ENCODE measurements around the gene BICD1. TPM values are rescaled to one million over a fixed set of nuclear protein-coding genes. Genes with fewer than 3 reads are reported as not detected.

The BICD1 gene
- total RNA-seq, 1 experiment from 2014 or later: 9.2 TPM

DNA sequence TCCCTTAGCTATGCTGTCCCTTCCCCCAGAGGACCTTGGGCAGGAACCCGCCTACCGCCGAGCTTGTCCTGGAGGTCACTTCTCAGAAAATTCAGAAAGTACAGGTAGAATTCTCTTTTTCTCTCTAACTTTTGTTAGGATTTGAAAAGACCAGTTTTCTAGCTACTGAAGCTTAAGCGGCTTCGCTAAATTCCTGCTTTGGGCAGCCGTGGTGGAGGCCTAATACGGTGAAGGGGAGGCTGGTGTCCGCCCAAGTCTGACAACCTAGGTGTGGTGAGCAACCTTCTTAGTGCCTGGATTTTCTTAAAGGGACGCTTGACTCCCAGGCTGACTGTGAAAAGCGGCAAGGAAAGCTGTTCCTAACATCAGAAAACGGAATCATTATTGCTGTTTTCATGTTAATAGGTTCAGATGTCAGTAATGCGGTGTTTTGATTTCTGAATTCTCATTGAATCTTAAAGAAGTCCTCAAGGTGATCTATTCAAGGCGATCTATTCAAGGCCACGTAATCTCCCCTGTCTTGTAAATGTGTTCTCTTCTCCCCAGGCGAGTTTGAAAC is 293.5 kb downstream of the BICD1 start:
- no peaks in the 10 kb centered on the region for H3K9me3 ChIP-seq (ENCODE audit: low read length)
- H3K27me3 ChIP-seq (ENCODE audit: low read length): no peaks in the 10 kb centered on the region
- TF ChIP-seq EZH2phosphoT487 (IDR thresholded peaks at IDR 0.05; ENCODE audit: borderline replicate concordance, low read length) (no peak), EZH2 (IDR thresholded peaks at IDR 0.05; ENCODE audit: low read length, unreplicated experiment) (no peak)
- TF ChIP-seq, protein P1, sequence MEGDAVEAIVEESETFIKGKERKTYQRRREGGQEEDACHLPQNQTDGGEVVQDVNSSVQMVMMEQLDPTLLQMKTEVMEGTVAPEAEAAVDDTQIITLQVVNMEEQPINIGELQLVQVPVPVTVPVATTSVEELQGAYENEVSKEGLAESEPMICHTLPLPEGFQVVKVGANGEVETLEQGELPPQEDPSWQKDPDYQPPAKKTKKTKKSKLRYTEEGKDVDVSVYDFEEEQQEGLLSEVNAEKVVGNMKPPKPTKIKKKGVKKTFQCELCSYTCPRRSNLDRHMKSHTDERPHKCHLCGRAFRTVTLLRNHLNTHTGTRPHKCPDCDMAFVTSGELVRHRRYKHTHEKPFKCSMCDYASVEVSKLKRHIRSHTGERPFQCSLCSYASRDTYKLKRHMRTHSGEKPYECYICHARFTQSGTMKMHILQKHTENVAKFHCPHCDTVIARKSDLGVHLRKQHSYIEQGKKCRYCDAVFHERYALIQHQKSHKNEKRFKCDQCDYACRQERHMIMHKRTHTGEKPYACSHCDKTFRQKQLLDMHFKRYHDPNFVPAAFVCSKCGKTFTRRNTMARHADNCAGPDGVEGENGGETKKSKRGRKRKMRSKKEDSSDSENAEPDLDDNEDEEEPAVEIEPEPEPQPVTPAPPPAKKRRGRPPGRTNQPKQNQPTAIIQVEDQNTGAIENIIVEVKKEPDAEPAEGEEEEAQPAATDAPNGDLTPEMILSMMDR (conservative IDR thresholded peaks at IDR 0.05; ENCODE audit: low read depth, low read length): no peak
- peaks cover 10% of the 10 kb centered on the region; the same call in 1 of the 2 replicates for H3K4me1 ChIP-seq (ENCODE audit: insufficient read depth, low read length)
- ChIA-PET POLR2A (ENCODE audit: unreplicated experiment) (interaction anchor here (0.6 kb wide), 1 partner anchor 57 kb away, joined by 3 read pairs; no protein-coding TSS in a partner anchor), CTCF (interaction anchor here (0.6 kb wide), 1 partner anchor 82 kb away, joined by 4 read pairs; no protein-coding TSS in a partner anchor)
- no peaks in the 10 kb centered on the region for H3K9me2 ChIP-seq (replicated peaks; ENCODE audit: low read length)
- H3K36me3 ChIP-seq (ENCODE audit: low read depth, low read length): no peaks in the 10 kb centered on the region
- peak overlapping the region; percentile 97 for H2AFZ ChIP-seq (ENCODE audit: low read length)
- peak overlapping the region; percentile 84 for H3K4me3 ChIP-seq (ENCODE audit: low read length)
- H3F3A ChIP-seq (ENCODE audit: low read length, unreplicated experiment): no peaks in the 10 kb centered on the region
- intact Hi-C loops (cut with micrococcal nuclease): no loop called here
- ATAC-seq (peak; percentile 47), DNase-seq (peak; percentile 42)
- 0 out of 2 replicates have a peak overlapping the region, but pooled peaks have one; percentile 12 for H3K27ac ChIP-seq (ENCODE audit: low read length)
- peak overlapping the region; percentile 28 for H3K9ac ChIP-seq (ENCODE audit: low read length)
- H3K79me2 ChIP-seq (ENCODE audit: low read length): peaks cover 11% of the 10 kb centered on the region; the same call in 1 of the 2 replicates
- peak overlapping the region; percentile 94 for H3K4me2 ChIP-seq (ENCODE audit: low read length)
- BruUV-seq (replicated peaks): TSS peak; percentile 71
- H4K20me1 ChIP-seq (ENCODE audit: low read length): no peaks in the 10 kb centered on the region

DNA sequence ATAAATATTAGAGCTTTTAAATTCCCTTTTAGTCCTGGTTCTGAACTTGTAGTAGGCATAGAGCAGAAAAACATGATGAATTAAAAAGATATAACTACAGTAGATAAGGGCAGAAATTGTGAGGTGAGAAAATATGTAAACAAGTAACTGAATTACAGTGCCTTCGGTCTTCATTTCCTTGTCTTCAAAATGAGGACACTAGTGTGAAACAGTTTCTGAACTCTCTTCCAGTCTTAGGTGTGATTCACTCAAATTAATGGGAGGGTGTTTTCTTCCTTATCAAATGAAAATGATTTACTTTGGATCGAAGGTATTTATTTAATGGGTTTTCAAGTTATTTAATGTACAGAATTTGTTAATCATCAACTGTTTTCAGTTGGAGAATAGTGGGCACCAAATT is 294.2 kb downstream of the BICD1 start:
- DNase-seq (no peak), ATAC-seq (no peak)
- H3K79me2 ChIP-seq (ENCODE audit: low read length): peaks cover 11% of the 10 kb centered on the region; the same call in 1 of the 2 replicates
- H3K4me3 ChIP-seq (ENCODE audit: low read length): peak overlapping the region; percentile 84
- H2AFZ ChIP-seq (ENCODE audit: low read length): peak overlapping the region; percentile 97
- H3K36me3 ChIP-seq (ENCODE audit: low read depth, low read length): no peaks in the 10 kb centered on the region
- intact Hi-C loops (cut with micrococcal nuclease): no loop called here
- H3K9me3 ChIP-seq (ENCODE audit: low read length): no peaks in the 10 kb centered on the region
- H3K9me2 ChIP-seq (replicated peaks; ENCODE audit: low read length): no peaks in the 10 kb centered on the region
- no peaks in the 10 kb centered on the region for H3K27me3 ChIP-seq (ENCODE audit: low read length)
- no peaks in the 10 kb centered on the region for H3F3A ChIP-seq (ENCODE audit: low read length, unreplicated experiment)
- ChIA-PET POLR2A (ENCODE audit: unreplicated experiment) (no interaction called here), CTCF (no interaction called here)
- H4K20me1 ChIP-seq (ENCODE audit: low read length): no peaks in the 10 kb centered on the region
- no peak overlapping the region for H3K27ac ChIP-seq (ENCODE audit: low read length)
- TF ChIP-seq, protein P1 (conservative IDR thresholded peaks at IDR 0.05; ENCODE audit: low read depth, low read length): no peak
- no peak for TF ChIP-seq EZH2 (IDR thresholded peaks at IDR 0.05; ENCODE audit: low read length, unreplicated experiment)
- no peak for TF ChIP-seq EZH2phosphoT487 (IDR thresholded peaks at IDR 0.05; ENCODE audit: borderline replicate concordance, low read length)
- H3K9ac ChIP-seq (ENCODE audit: low read length): peak overlapping the region; percentile 28; the same call in 1 of the 2 replicates
- no TSS peak for BruUV-seq (replicated peaks)
- H3K4me1 ChIP-seq (ENCODE audit: insufficient read depth, low read length): peaks cover 10% of the 10 kb centered on the region; the same call in 1 of the 2 replicates
- H3K4me2 ChIP-seq (ENCODE audit: low read length): peak overlapping the region; percentile 94

DNA sequence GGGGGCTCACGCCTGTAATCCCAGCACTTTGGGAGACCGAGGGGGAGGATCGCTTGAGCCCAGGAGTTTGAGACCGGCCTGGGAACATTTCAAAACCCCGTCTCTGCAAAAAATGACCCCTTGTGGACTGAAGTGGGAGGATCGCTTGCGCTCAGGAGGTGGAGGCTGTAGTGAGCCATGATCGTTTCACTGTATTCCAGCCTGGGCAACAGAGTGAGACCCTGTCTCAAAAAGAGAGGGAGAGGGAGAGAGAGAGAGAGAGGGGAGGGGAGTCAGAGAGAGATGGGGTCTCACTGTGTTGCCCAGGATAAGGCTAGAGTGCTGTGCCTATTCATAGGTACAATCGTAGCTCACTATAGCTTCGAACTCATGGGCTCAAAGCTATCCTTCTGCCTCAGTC is 295.5 kb downstream of the BICD1 start:
- Histone ChIP-seq H3K9me3 (ENCODE audit: low read length) (no peaks in the 10 kb centered on the region), H3K4me2 (ENCODE audit: low read length) (no peak overlapping the region), H3K79me2 (ENCODE audit: low read length) (peaks cover 11% of the 10 kb centered on the region; the same call in 1 of the 2 replicates), H3K27ac (ENCODE audit: low read length) (no peak overlapping the region), H2AFZ (ENCODE audit: low read length) (no peak overlapping the region), H3K9ac (ENCODE audit: low read length) (no peak overlapping the region), H3F3A (ENCODE audit: low read length, unreplicated experiment) (no peaks in the 10 kb centered on the region), H3K4me1 (ENCODE audit: insufficient read depth, low read length) (peaks cover 10% of the 10 kb centered on the region; the same call in 1 of the 2 replicates), H3K36me3 (ENCODE audit: low read depth, low read length) (no peaks in the 10 kb centered on the region), H3K4me3 (ENCODE audit: low read length) (no peak overlapping the region), H3K9me2 (replicated peaks; ENCODE audit: low read length) (no peaks in the 10 kb centered on the region), H4K20me1 (ENCODE audit: low read length) (no peaks in the 10 kb centered on the region), H3K27me3 (ENCODE audit: low read length) (no peaks in the 10 kb centered on the region)
- ATAC-seq: no peak
- DNase-seq: no peak
- CTCF ChIA-PET: no interaction called here
- TF ChIP-seq, protein P1 (conservative IDR thresholded peaks at IDR 0.05; ENCODE audit: low read depth, low read length): no peak
- TF ChIP-seq EZH2phosphoT487 (IDR thresholded peaks at IDR 0.05; ENCODE audit: borderline replicate concordance, low read length) (no peak), EZH2 (IDR thresholded peaks at IDR 0.05; ENCODE audit: low read length, unreplicated experiment) (no peak)
- intact Hi-C loops (cut with micrococcal nuclease): no loop called here
- POLR2A ChIA-PET (ENCODE audit: unreplicated experiment): no interaction called here
- BruUV-seq (replicated peaks): no TSS peak
